OCI-M2 (cell line): ENCODE data around the gene USP49.
"Not testable (repeated sequence)": the region's sequence is repeated elsewhere in the genome, so short reads cannot be mapped to it uniquely, and the experiment has no call there.

Source experiments
- DNase-seq: peaks from one replicate; lab custom pipeline; 2025; ENCODE audit not compliant: unreplicated experiment; lab: John Stamatoyannopoulos, UW

USP49 gene

DNA sequence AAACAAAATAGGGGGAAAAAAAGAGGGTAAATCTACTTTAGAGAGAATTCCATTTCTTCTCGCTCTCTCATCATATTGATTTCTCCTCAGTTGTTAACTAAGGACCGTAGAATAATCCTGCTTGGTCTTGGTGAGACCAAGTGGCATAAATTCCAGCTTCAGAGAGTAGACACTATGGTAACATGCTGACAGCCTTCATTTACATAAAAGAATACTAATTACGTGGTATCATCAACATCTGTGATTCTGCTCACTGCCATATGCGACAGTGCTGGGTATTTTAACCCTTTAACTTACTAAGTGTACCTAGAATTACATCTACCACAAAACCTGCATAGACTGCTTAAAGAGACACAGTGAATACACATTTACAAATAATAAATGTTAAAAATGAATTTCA is 80.5 kb downstream of the USP49 start:
- DNase-seq, result no peak

GRCh38 chr6:41813956-41814355 is 81.2 kb downstream of the USP49 start:
- no peak for DNase-seq

- no peak for DNase-seq
Measured at GRCh38 chr6:41813469-41813868, 81.7 kb downstream of the USP49 start.

- DNase-seq, result not testable (repeated sequence)
Measured at GRCh38 chr6:41811946-41812345, 83.2 kb downstream of the USP49 start.

- DNase-seq, result no peak
Measured at GRCh38 chr6:41811095-41811494, 84.1 kb downstream of the USP49 start.

- no peak for DNase-seq
Measured at GRCh38 chr6:41805830-41806774, 89.1 kb downstream of the USP49 start.

DNA sequence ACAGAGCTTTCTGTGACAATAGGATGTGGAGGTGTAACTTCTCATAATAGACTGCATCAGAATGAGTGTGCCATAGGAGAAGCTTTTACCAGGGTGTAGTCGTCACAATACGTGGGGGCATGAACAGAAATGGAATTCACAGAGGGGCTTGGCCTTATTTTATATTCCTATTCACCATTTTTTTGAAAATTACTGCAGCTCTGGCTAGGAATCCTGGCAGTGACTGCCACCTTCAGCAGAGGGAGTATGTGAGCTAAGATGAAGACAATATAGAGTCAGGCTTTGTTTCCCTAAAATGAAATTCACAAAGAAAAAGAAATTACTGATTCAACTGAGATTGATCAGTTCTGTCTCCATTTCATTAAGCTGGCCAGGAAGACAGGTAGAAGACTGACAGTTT is 93.8 kb downstream of the USP49 start:
- DNase-seq, result no peak

GRCh38 chr6:41799559-41799911 is 95.6 kb downstream of the USP49 start:
- DNase-seq, result no peak

DNA sequence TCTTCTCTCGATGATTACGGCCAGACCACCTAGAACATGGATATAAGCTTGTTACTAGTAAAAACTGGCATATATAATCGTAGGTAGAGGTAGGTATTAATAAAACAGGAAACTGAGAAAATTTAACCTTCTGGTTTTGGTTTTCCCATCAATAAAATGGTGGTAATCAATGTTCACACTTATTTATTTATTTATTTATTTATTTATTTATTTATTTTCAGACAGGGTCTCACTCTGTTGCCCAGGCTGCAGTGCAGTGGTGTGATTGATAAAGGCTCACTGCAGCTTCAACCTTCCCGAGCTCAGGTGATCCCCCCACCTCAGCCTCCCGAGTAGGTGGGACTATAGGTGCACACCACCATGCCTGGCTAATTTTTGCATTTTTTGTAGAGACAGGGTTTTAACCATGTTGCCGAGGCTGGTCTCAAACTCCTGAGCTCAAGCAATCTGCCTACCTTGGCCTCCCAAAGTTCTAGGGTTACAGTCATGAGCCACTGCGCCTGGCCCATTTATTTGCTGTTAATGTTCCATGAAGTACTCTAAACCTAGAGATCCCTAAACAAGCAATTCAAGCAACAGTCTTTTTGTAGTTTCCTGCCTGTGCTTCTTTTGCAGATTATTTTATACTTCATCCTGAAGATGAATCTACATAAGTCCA is 96.1 kb downstream of the USP49 start:
- DNase-seq, result no peak

GRCh38 chr6:41796474-41796873 is 98.7 kb downstream of the USP49 start:
- DNase-seq, result no peak

DNA sequence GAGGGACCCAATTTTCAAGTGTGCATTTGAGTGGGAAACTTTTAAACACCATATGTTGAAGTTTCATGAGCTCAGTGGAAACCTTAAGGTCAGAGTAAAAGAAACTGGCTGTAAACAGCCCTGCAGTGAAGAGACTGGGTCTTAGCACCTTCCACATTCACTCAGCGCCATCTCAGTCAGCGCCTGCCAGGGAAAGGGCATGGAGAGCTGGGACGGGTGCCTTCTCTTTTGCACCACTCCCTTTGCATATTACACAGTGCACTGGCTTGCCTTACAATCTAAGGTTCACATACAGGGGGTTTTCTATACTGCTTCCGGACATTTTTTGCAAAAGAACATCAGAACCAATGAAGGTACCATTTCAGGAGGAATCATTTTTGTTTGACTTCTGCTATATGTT is 103.2 kb downstream of the USP49 start:
- DNase-seq, result no peak

DNA sequence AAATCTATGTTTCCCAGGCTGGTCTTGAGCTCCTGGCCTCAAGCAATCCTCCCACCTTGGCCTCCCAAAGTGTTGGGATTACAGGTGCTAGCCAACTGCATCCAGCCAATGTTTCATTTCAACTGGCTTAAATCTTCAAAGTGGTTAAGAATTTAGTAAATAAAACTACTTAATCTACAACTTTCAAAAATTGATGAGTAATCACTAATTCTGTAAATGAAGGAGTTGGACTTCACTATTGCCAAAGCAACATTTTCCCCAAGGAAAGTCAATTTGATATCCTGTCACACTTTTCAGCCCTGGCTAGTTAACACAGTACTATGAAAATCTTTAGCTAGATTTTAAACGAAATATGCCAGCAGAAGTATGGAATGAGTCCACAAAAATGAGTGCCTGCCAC is 103.9 kb downstream of the USP49 start:
- DNase-seq, result no peak

GRCh38 chr6:41790045-41790444 is 105.1 kb downstream of the USP49 start:
- DNase-seq, result no peak

GRCh38 chr6:41789390-41789724 is 105.8 kb downstream of the USP49 start:
- no peak for DNase-seq

GRCh38 chr6:41787219-41787917 is 107.8 kb downstream of the USP49 start, which contains the start of gene TOMM6:
TOMM6 (plus strand) TSS chr6:41787694; CDS start chr6:41787698, 4 bp downstream.
- DNase-seq, result peak; percentile 92

DNA sequence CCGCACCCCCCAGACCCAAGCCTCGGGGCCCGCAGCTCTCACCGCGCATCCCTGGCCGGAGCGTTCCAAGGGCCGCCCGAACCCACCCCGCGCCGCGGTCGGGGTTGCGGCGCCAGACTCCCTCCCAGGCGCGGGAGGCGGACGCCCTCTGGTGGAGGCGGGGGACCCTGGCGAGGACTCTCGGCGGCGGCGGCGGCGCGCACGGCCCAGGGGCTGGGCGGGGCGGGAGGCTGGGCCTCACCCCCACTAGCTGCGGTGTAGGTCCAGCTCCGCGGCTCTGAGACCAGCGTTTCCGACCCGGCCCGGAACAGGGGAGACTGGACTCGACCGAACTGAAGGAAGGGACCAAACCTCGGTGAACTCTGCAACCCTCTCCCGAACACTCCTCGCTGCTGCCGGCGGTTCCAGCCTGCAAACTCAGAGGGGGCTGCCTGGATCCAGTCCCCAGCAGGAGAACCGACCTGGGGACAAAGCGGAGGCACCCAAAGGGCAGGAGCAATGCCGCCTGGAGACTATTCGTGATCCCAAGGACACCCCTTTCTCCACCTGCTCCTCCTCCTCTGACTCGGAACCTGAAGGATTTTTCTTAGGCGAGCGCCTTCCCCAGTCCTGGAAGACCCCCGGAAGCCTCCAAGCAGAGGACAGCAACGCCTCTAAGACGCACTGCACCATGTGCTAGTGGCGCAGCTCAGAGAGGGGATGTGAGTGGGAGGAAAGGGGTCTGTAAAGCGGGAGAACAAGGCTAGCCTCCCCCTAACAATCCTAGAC is 108.5 kb downstream of the USP49 start:
- no peak for DNase-seq

- DNase-seq, result no peak
Measured at GRCh38 chr6:41785689-41786450, 109.3 kb downstream of the USP49 start.

GRCh38 chr6:41785254-41785653 is 109.9 kb downstream of the USP49 start:
- no peak for DNase-seq

- DNase-seq, result no peak
Measured at GRCh38 chr6:41784581-41785171, 110.5 kb downstream of the USP49 start.
